ENCODE data around the gene FUCA1.
A peak's percentile ranks its signal among the peaks of the same experiment; 100 is the strongest.

The FUCA1 gene

DNA sequence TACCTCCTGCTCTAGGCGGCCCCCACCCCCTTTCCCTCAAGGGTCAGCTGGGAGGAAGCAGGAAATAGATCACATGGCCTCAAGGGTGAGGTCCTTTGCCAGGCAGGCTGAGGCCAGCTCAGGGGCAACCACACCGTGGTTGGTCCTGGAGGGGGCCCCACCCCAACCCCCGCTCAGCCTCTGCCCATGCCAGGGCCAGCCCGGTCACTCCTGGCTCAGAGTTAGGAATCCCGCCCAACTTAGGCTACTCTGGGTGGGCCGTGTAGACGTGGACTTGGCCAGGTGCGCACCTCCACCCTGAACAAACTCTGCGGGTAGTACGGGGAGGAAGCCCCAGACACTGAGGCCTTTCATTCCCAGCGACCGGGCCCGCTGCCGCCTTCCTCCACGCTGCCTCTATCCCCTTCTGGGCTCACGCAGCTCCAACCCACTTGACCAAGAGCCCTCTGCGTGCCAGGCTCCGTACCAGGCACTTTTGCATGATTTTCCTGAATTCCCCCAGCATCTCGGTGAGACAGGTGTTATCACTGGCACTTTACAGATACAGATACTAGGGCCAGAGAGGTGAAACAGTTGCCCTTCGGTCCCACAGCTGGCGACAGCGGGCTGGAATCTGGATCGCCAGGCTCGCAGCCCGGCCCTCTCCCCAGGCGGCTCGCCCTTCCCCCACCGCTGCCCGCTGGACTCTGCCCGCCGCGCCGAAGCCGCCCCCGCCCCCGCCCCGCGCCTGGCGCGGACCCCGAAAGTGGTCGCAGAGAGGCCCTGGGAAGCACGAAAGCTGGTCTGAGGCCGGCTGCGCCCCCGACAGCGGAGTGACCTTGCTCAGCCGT, 68.3 kb downstream of the FUCA1 start:
- H3K27me3 ChIP-seq (ENCODE audit: insufficient read depth, low read length, poor library complexity, severe bottlenecking): no peaks in the 10 kb centered on the region
- TF ChIP-seq, protein P1, sequence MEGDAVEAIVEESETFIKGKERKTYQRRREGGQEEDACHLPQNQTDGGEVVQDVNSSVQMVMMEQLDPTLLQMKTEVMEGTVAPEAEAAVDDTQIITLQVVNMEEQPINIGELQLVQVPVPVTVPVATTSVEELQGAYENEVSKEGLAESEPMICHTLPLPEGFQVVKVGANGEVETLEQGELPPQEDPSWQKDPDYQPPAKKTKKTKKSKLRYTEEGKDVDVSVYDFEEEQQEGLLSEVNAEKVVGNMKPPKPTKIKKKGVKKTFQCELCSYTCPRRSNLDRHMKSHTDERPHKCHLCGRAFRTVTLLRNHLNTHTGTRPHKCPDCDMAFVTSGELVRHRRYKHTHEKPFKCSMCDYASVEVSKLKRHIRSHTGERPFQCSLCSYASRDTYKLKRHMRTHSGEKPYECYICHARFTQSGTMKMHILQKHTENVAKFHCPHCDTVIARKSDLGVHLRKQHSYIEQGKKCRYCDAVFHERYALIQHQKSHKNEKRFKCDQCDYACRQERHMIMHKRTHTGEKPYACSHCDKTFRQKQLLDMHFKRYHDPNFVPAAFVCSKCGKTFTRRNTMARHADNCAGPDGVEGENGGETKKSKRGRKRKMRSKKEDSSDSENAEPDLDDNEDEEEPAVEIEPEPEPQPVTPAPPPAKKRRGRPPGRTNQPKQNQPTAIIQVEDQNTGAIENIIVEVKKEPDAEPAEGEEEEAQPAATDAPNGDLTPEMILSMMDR (conservative IDR thresholded peaks at IDR 0.05; ENCODE audit: low read length): no peak
- no peak for TF ChIP-seq EZH2phosphoT487 (IDR thresholded peaks at IDR 0.05; ENCODE audit: borderline replicate concordance)

DNA sequence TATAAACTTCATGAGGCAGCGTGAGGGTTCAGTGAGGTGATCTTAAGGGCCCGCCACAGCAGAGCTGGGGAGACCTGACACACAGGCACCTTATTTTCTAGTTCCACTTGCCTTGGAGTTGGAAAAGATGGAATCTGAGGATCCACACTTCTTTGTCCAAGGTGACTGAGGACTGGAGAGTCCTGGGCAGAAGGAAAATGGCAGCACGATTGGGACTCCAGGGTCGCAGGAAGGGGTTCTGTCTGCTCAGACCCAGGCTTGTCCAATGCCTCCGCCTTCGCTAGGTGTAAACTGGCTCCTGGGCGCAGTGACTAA, 68.9 kb downstream of the FUCA1 start:
- Histone ChIP-seq H3F3A (ENCODE audit: low read depth) (no peaks in the 10 kb centered on the region), H3K4me2 (ENCODE audit: low read depth, low read length, poor library complexity, severe bottlenecking) (peak overlapping the region; percentile 98), H3K9me3 (ENCODE audit: insufficient read depth, low read depth, low read length) (no peaks in the 10 kb centered on the region), H3K9ac (ENCODE audit: low read depth, low read length, poor library complexity, severe bottlenecking) (peak overlapping the region; percentile 97), H3K36me3 (ENCODE audit: insufficient read depth, low read length) (peaks cover 15% of the 10 kb centered on the region; the same call in 1 of the 2 replicates), H3K4me3 (ENCODE audit: low read length, poor library complexity, severe bottlenecking) (peak overlapping the region; percentile 96), H3K27me3 (ENCODE audit: insufficient read depth, low read length, poor library complexity, severe bottlenecking) (no peaks in the 10 kb centered on the region), H3K79me2 (ENCODE audit: insufficient read depth, low read length) (no peaks in the 10 kb centered on the region; the same call in 1 of the 2 replicates), H2AFZ (ENCODE audit: low read length) (no peak overlapping the region), H3K4me1 (ENCODE audit: insufficient read depth, low read length, poor library complexity, severe bottlenecking) (peaks cover 15% of the 10 kb centered on the region), H3K9me2 (replicated peaks; ENCODE audit: low read depth, low read length) (no peaks in the 10 kb centered on the region), H4K20me1 (ENCODE audit: insufficient read depth, low read length, poor library complexity, severe bottlenecking) (peaks cover 12% of the 10 kb centered on the region)
- TF ChIP-seq, protein P1 (conservative IDR thresholded peaks at IDR 0.05; ENCODE audit: low read length): no peak
- TF ChIP-seq EZH2phosphoT487 (IDR thresholded peaks at IDR 0.05; ENCODE audit: borderline replicate concordance): no peak

More for the DNA sequence above, 68.3 kb downstream of the FUCA1 start:
- H3K9ac ChIP-seq (ENCODE audit: low read depth, low read length, poor library complexity, severe bottlenecking): peak overlapping the region; percentile 97
- H2AFZ ChIP-seq (ENCODE audit: low read length): peak overlapping the region; percentile 80
- peaks cover 15% of the 10 kb centered on the region for H3K4me1 ChIP-seq (ENCODE audit: insufficient read depth, low read length, poor library complexity, severe bottlenecking)
- no peaks in the 10 kb centered on the region; the same call in 1 of the 2 replicates for H3K79me2 ChIP-seq (ENCODE audit: insufficient read depth, low read length)
- peak overlapping the region; percentile 96 for H3K4me3 ChIP-seq (ENCODE audit: low read length, poor library complexity, severe bottlenecking)
- peak overlapping the region; percentile 98 for H3K4me2 ChIP-seq (ENCODE audit: low read depth, low read length, poor library complexity, severe bottlenecking)
- peaks cover 11% of the 10 kb centered on the region; the same call in 1 of the 2 replicates for H3K36me3 ChIP-seq (ENCODE audit: insufficient read depth, low read length)
- H4K20me1 ChIP-seq (ENCODE audit: insufficient read depth, low read length, poor library complexity, severe bottlenecking): peaks cover 12% of the 10 kb centered on the region
- H3F3A ChIP-seq (ENCODE audit: low read depth): no peaks in the 10 kb centered on the region
- H3K9me3 ChIP-seq (ENCODE audit: insufficient read depth, low read depth, low read length): no peaks in the 10 kb centered on the region
- no peaks in the 10 kb centered on the region for H3K9me2 ChIP-seq (replicated peaks; ENCODE audit: low read depth, low read length)

DNA sequence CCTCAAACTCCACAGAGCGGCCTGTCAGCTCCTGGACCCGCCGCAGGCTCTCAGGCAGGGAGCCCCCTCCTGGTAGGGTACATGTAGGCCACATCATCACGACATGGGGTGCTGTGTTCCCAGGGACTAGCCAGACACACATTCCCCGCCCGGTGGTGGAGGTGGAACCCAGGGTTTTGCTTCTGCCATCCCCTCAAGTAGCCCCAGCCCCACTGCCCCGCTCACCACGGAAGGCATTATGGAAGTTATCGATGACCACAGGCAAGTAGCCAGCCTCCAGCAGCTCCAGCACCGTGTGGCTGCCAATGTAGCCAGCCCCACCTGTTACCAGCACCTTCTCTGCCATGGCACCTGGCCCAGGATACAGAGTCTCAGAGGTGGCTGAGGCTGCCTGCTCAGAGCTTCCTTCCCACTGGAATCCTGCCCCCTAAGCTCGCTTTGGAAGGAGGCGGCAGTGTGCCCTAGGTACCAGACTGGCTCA, 69.4 kb downstream of the FUCA1 start:
- TF ChIP-seq, protein P1 (conservative IDR thresholded peaks at IDR 0.05; ENCODE audit: low read length): peak; percentile 34; the same call in 1 of the 2 replicates
- TF ChIP-seq EZH2phosphoT487 (IDR thresholded peaks at IDR 0.05; ENCODE audit: borderline replicate concordance): no peak
- H3K9me3 ChIP-seq (ENCODE audit: insufficient read depth, low read depth, low read length): no peaks in the 10 kb centered on the region
- peaks cover 12% of the 10 kb centered on the region for H4K20me1 ChIP-seq (ENCODE audit: insufficient read depth, low read length, poor library complexity, severe bottlenecking)
- no peak overlapping the region for H2AFZ ChIP-seq (ENCODE audit: low read length)
- H3K4me1 ChIP-seq (ENCODE audit: insufficient read depth, low read length, poor library complexity, severe bottlenecking): peaks cover 15% of the 10 kb centered on the region
- no peak overlapping the region for H3K9ac ChIP-seq (ENCODE audit: low read depth, low read length, poor library complexity, severe bottlenecking)
- H3K27me3 ChIP-seq (ENCODE audit: insufficient read depth, low read length, poor library complexity, severe bottlenecking): no peaks in the 10 kb centered on the region
- no peaks in the 10 kb centered on the region for H3K9me2 ChIP-seq (replicated peaks; ENCODE audit: low read depth, low read length)
- peak overlapping the region; percentile 96 for H3K4me3 ChIP-seq (ENCODE audit: low read length, poor library complexity, severe bottlenecking)
- H3K4me2 ChIP-seq (ENCODE audit: low read depth, low read length, poor library complexity, severe bottlenecking): peak overlapping the region; percentile 98
- H3K79me2 ChIP-seq (ENCODE audit: insufficient read depth, low read length): peaks cover under 1% of the 10 kb centered on the region; the same call in 1 of the 2 replicates
- peaks cover 16% of the 10 kb centered on the region; the same call in 1 of the 2 replicates for H3K36me3 ChIP-seq (ENCODE audit: insufficient read depth, low read length)
- H3F3A ChIP-seq (ENCODE audit: low read depth): no peaks in the 10 kb centered on the region

Measured in Loucy (cell line).